KG1 (cell line): ENCODE results near the gene VAV1.

Experiments
- DNase-seq: peaks from one replicate; lab custom pipeline; 2025; lab: John Stamatoyannopoulos, UW

Gene VAV1

GRCh38 chr19:6894313-6894712 is 121.8 kb downstream of the VAV1 start:
- DNase-seq, result no peak

GRCh38 chr19:6903446-6903845 is 130.9 kb downstream of the VAV1 start:
- DNase-seq, result no peak

- DNase-seq, result no peak
Observed at GRCh38 chr19:6906559-6907060, 134.1 kb downstream of the VAV1 start.
